Ascending aorta (tissue), 2 donors: ENCODE measurements around the gene BRD8. TPM values are rescaled to one million over a fixed set of nuclear protein-coding genes. Genes with fewer than 3 reads are reported as not detected.

ENCODE experiments used
- DNase-seq, 2 donors: peaks; one replicate each; pipeline ENCODE4 v3.0.0-alpha.2; 2019; ENCODE audit warnings: low spot score in 2 of 2
- H3K27ac ChIP-seq, 2 donors: fragments of 200-600 bp; sonication (generic); one replicate each; pipeline ENCODE4 v1.5.1; 2016 to 2017; ENCODE audit warnings: mild to moderate bottlenecking in 1 of 2
- H3K27me3 ChIP-seq: fragments of 200-600 bp; sonication (generic); one replicate; pipeline ENCODE4 v1.5.1; 2017
- H3K36me3 ChIP-seq, 2 donors: fragments of 200-600 bp; sonication (generic); one replicate each; pipeline ENCODE4 v1.5.1; 2016
- H3K4me1 ChIP-seq, 2 donors: fragments of 200-600 bp; sonication (generic); one replicate each; pipeline ENCODE4 v1.5.1; 2016 to 2017; ENCODE audit warnings: mild to moderate bottlenecking in 1 of 2
- H3K4me3 ChIP-seq, 2 donors: fragments of 200-600 bp; sonication (generic); one replicate each; pipeline ENCODE4 v1.5.1; 2016 to 2017; ENCODE audit warnings: mild to moderate bottlenecking in 1 of 2
- H3K9me3 ChIP-seq, 2 donors: fragments of 200-600 bp; sonication (generic); one replicate each; pipeline ENCODE4 v1.5.1; 2016
- CTCF ChIP-seq, 3 experiments: fragments of 200-600 bp in 2 of 3; fragments of 450-650 bp in 1 of 3; sonication (generic) in 2 of 3; IDR thresholded peaks; one replicate each; pipeline ENCODE4 v1.5.1; 2016 to 2019; ENCODE audit warnings: antibody characterized with exemption in 3 of 3, mild to moderate bottlenecking in 1 of 3, moderate library complexity in 1 of 3
- intact Hi-C: fragments of 100-400 bp; cut with DNase I; formaldehyde crosslinking; loops from one replicate; pipeline ENCODE4 v1.15.1; 2023
- total RNA-seq: library from RNA; depleted of rRNA; stranded (reverse); fragments of >200 nt; gene quantifications from one replicate; pipeline ENCODE4 v1.1.0, GENCODE V29; 2016

Gene BRD8
- total RNA-seq, 1 donor from 2014 or later = 18.8 TPM

GRCh38 chr5:138091685-138092084, 86.7 kb downstream of the BRD8 start:
- H3K36me3 ChIP-seq = no peaks in the 10 kb centered on the region
- intact Hi-C loops = no loop called here
- H3K27me3 ChIP-seq = no peaks in the 10 kb centered on the region
- no peak for TF ChIP-seq CTCF (IDR thresholded peaks at IDR 0.05)
- no peaks in the 10 kb centered on the region for H3K9me3 ChIP-seq
- DNase-seq = no peak
- H3K4me3 ChIP-seq = no peak overlapping the region
- H3K4me1 ChIP-seq = no peaks in the 10 kb centered on the region
- no peak overlapping the region for H3K27ac ChIP-seq

Other genes starting within 250 kb of the BRD8 start
- gene FAM13B, start 145.6 kb downstream of the BRD8 start, total RNA-seq = 19.2 TPM
- gene WNT8A, start 94.6 kb downstream of the BRD8 start, total RNA-seq = not detected
- not detected for gene NME5, start 39.2 kb downstream of the BRD8 start, total RNA-seq
- gene KIF20A, start 482 bp upstream of the BRD8 start, total RNA-seq = not detected
- 13.2 TPM for gene CDC23, start 34.7 kb upstream of the BRD8 start, total RNA-seq
- gene GFRA3, start 96.0 kb upstream of the BRD8 start, total RNA-seq = not detected
- not detected for gene CDC25C, start 153.2 kb upstream of the BRD8 start, total RNA-seq
- 40.0 TPM for gene FAM53C, start 159.6 kb upstream of the BRD8 start, total RNA-seq
- gene KDM3B, start 174.1 kb upstream of the BRD8 start, total RNA-seq = 33.4 TPM